CD14-positive monocyte (primary cell): ENCODE data around the gene RAB11B. TPM values are rescaled to one million over a fixed set of nuclear protein-coding genes. Genes with fewer than 3 reads are reported as not detected.

Source experiments
- DNase-seq, 3 donors: peaks; one replicate each; pipeline ENCODE4 v3.0.0-alpha.2; 2011 to 2022
- H2AFZ ChIP-seq: 2 replicates; pipeline ENCODE4 v1.6.0; 2012; ENCODE audit warnings: mild to moderate bottlenecking, low read depth, low read length, inconsistent platforms; ENCODE audit not compliant: insufficient read depth, poor library complexity, severe bottlenecking
- H3K27ac ChIP-seq, 2 donors: 1 replicate in 1 of 2; 2 replicates in 1 of 2; pipeline ENCODE4 v1.5.1; 2012 to 2013; ENCODE audit warnings: low read length in 2 of 2, control low read depth in 1 of 2, inconsistent platforms in 1 of 2, low read depth in 1 of 2, mild to moderate bottlenecking in 1 of 2
- H3K27me3 ChIP-seq, 2 donors: one replicate each; pipeline versions ENCODE4 v1.6.0 to v1.6.1; 2011 to 2013; ENCODE audit warnings: low read length in 2 of 2; ENCODE audit not compliant: control insufficient read depth in 2 of 2, insufficient read depth in 2 of 2
- H3K36me3 ChIP-seq, 2 donors: replicated peaks in 1 of 2; 1 replicate in 1 of 2; 2 replicates in 1 of 2; pipeline versions ENCODE4 v1.5.1 to v1.6.1; 2012 to 2013; ENCODE audit warnings: low read length in 2 of 2, control low read depth in 1 of 2, inconsistent platforms in 1 of 2, mild to moderate bottlenecking in 1 of 2; ENCODE audit not compliant: insufficient read depth in 2 of 2, control insufficient read depth in 1 of 2
- H3K4me1 ChIP-seq, 2 donors: 1 replicate in 1 of 2; 2 replicates in 1 of 2; pipeline versions ENCODE4 v1.5.1 to v1.6.1; 2012 to 2013; ENCODE audit warnings: low read length in 2 of 2, control low read depth in 1 of 2, inconsistent platforms in 1 of 2, mild to moderate bottlenecking in 1 of 2, moderate library complexity in 1 of 2; ENCODE audit not compliant: insufficient read depth in 2 of 2, control insufficient read depth in 1 of 2
- H3K4me2 ChIP-seq: replicated peaks from 2 replicates; pipeline ENCODE3; 2012; ENCODE audit warnings: low read length, moderate library complexity, mild to moderate bottlenecking; ENCODE audit not compliant: poor library complexity, severe bottlenecking; ENCODE audit errors: extremely low read depth
- H3K4me3 ChIP-seq, 3 experiments: fragments of 200-600 bp in 1 of 3; sonication (generic) in 1 of 3; replicated peaks in 1 of 3; 1 replicate in 2 of 3; 2 replicates in 1 of 3; pipeline ENCODE4 v1.5.1; 2011 to 2013; ENCODE audit warnings: low read length in 3 of 3, mild to moderate bottlenecking in 3 of 3, control low read depth in 2 of 3, low read depth in 2 of 3, inconsistent platforms in 1 of 3, moderate library complexity in 1 of 3
- H3K79me2 ChIP-seq: 2 replicates; pipeline ENCODE4 v1.6.0; 2012; ENCODE audit warnings: mild to moderate bottlenecking, control low read depth, inconsistent platforms, low read length, moderate library complexity; ENCODE audit not compliant: insufficient read depth
- H3K9ac ChIP-seq: 2 replicates; pipeline ENCODE4 v1.6.0; 2017; ENCODE audit warnings: low read length, mild to moderate bottlenecking; ENCODE audit not compliant: insufficient read depth, poor library complexity, severe bottlenecking
- H3K9me3 ChIP-seq, 2 donors: replicated peaks in 1 of 2; 1 replicate in 1 of 2; 2 replicates in 1 of 2; pipeline versions ENCODE4 v1.5.1 to v1.6.1; 2012 to 2013; ENCODE audit warnings: low read length in 2 of 2, control low read depth in 1 of 2; ENCODE audit not compliant: control insufficient read depth in 1 of 2, insufficient read depth in 1 of 2
- H4K20me1 ChIP-seq: 2 replicates; pipeline ENCODE4 v1.6.0; 2012; ENCODE audit warnings: mild to moderate bottlenecking, low read length, control low read depth, moderate library complexity; ENCODE audit not compliant: insufficient read depth
- H3K27ac Mint-ChIP-seq, 7 donors: one replicate each; pipeline ENCODE4 v1.8.0; 2020; ENCODE audit warnings: mild to moderate bottlenecking in 7 of 7, mixed read lengths in 7 of 7, moderate library complexity in 6 of 7, inconsistent platforms in 2 of 7
- H3K27me3 Mint-ChIP-seq, 3 donors: one replicate each; pipeline ENCODE4 v1.8.0; 2021 to 2022; ENCODE audit warnings: low read depth in 3 of 3, mild to moderate bottlenecking in 3 of 3, mixed read lengths in 3 of 3, moderate library complexity in 3 of 3, inconsistent platforms in 1 of 3
- H3K36me3 Mint-ChIP-seq, 2 donors: one replicate each; pipeline ENCODE4 v1.8.0; 2020; ENCODE audit warnings: mixed read lengths in 2 of 2, inconsistent platforms in 1 of 2, mild to moderate bottlenecking in 1 of 2
- H3K4me1 Mint-ChIP-seq: one replicate; pipeline ENCODE4 v1.8.0; 2020; ENCODE audit warnings: mild to moderate bottlenecking, mixed read lengths
- H3K4me3 Mint-ChIP-seq, 2 donors: one replicate each; pipeline ENCODE4 v1.8.0; 2020; ENCODE audit warnings: mild to moderate bottlenecking in 2 of 2, mixed read lengths in 2 of 2, moderate library complexity in 1 of 2
- H3K9me3 Mint-ChIP-seq, 7 donors: one replicate each; pipeline ENCODE4 v1.8.0; 2020 to 2022; ENCODE audit warnings: mixed read lengths in 7 of 7, mild to moderate bottlenecking in 6 of 7, moderate library complexity in 6 of 7, inconsistent platforms in 2 of 7
- CTCF ChIP-seq: fragments of 200-600 bp; IDR thresholded peaks from one replicate; pipeline ENCODE4 v1.8.0; 2022; ENCODE audit warnings: antibody characterized with exemption, mild to moderate bottlenecking
- WGBS: methylation state at CpG from one replicate; pipeline ENCODE4 v1.1.5; 2013; ENCODE audit warnings: missing lambda C conversion rate; ENCODE audit not compliant: insufficient coverage; 5-methylcytosine and 5-hydroxymethylcytosine counted together
- intact Hi-C, 2 donors: fragments of 100-400 bp; cut with micrococcal nuclease; formaldehyde crosslinking; loops; one replicate each; pipeline versions ENCODE4 v1.15.0 to v1.15.1; 2023
- polyA plus RNA-seq, 3 donors: library from polyadenylated mRNA; depleted of rRNA in 1 of 3; unstranded in 2 of 3; stranded (reverse) in 1 of 3; fragments of 300-500 nt in 2 of 3; fragments of >200 nt in 1 of 3; fragmentation: Illumina TruSeq in 2 of 3; gene quantifications; 1 replicate in 2 of 3; 2 replicates in 1 of 3; pipeline ENCODE4 v1.2.3, GENCODE V29; 2012 to 2021

Gene RAB11B
- polyA plus RNA-seq, 3 donors = 36.5 to 128 (median 45.4) TPM

- intact Hi-C loops = loop anchor here (2.0 to 10.0 kb wide), 3 partner anchors 35 to 219 kb away; partner anchors contain the start of genes MYO1F (in 1 of the 2) and RAB11B (in 1 of the 2)
- WGBS = 73% methylated on average over 6 of the region's 6 CpGs
- H3K27me3 Mint-ChIP-seq = peaks cover 24 to 46% (median 41%) of the 10 kb centered on the region in 3 donors
- H3K36me3 Mint-ChIP-seq = no peaks in the 10 kb centered on the region
- Histone ChIP-seq H3K4me3 (no peak overlapping the region), H3K27me3 (peaks cover 2 to 10% of the 10 kb centered on the region in 2 donors), H3K9me3 (no peaks in the 10 kb centered on the region), H3K9ac (no peak overlapping the region), H3K4me1 (peaks cover 4 to 5% of the 10 kb centered on the region in 2 donors), H4K20me1 (no peaks in the 10 kb centered on the region), H3K36me3 (no peaks in the 10 kb centered on the region), H3K79me2 (no peaks in the 10 kb centered on the region), H3K27ac (no peak overlapping the region), H3K4me2 (no peak overlapping the region), H2AFZ (no peak overlapping the region)
- H3K27ac Mint-ChIP-seq = peak overlapping the region in 1 of 7 donors; percentile 63
- TF ChIP-seq CTCF = no peak
- H3K4me1 Mint-ChIP-seq = peaks cover 15% of the 10 kb centered on the region
- H3K9me3 Mint-ChIP-seq = peaks cover 0 to 4% (median 0%) of the 10 kb centered on the region in 7 donors
- DNase-seq = peak; percentile 22 to 67 (median 33)
- no peak overlapping the region for H3K4me3 Mint-ChIP-seq
Observed at GRCh38 chr19:8355631-8356402, 34.3 kb upstream of the RAB11B start.

GRCh38 chr19:8357007-8357521 lies 33.1 kb upstream of the RAB11B start:
- H3K4me3 Mint-ChIP-seq = no peak overlapping the region
- 100% methylated on average over 3 of the region's 4 CpGs for WGBS
- Histone ChIP-seq H4K20me1 (no peaks in the 10 kb centered on the region), H3K27ac (no peak overlapping the region), H3K4me3 (no peak overlapping the region), H3K9ac (no peak overlapping the region), H3K27me3 (peaks cover 2 to 13% of the 10 kb centered on the region in 2 donors), H2AFZ (no peak overlapping the region), H3K79me2 (no peaks in the 10 kb centered on the region), H3K4me2 (no peak overlapping the region), H3K36me3 (no peaks in the 10 kb centered on the region), H3K4me1 (peaks cover 4 to 6% of the 10 kb centered on the region in 2 donors), H3K9me3 (no peaks in the 10 kb centered on the region)
- H3K4me1 Mint-ChIP-seq = peaks cover 20% of the 10 kb centered on the region
- TF ChIP-seq CTCF = no peak
- intact Hi-C loops = loop anchor here (5.0 to 10.0 kb wide), 2 partner anchors 40 to 218 kb away; partner anchors contain the start of gene MYO1F (in 1 of the 2)
- no peak for DNase-seq
- no peaks in the 10 kb centered on the region for H3K36me3 Mint-ChIP-seq
- H3K9me3 Mint-ChIP-seq = peaks cover 0 to 4% (median 0%) of the 10 kb centered on the region in 7 donors
- H3K27me3 Mint-ChIP-seq = peaks cover 24 to 41% (median 37%) of the 10 kb centered on the region in 3 donors
- no peak overlapping the region for H3K27ac Mint-ChIP-seq
